ENCODE measurements around the gene ZNRF1.
"Not testable (repeated sequence)": the region's sequence is repeated elsewhere in the genome, so short reads cannot be mapped to it uniquely, and the experiment has no call there.

The ZNRF1 gene

DNA sequence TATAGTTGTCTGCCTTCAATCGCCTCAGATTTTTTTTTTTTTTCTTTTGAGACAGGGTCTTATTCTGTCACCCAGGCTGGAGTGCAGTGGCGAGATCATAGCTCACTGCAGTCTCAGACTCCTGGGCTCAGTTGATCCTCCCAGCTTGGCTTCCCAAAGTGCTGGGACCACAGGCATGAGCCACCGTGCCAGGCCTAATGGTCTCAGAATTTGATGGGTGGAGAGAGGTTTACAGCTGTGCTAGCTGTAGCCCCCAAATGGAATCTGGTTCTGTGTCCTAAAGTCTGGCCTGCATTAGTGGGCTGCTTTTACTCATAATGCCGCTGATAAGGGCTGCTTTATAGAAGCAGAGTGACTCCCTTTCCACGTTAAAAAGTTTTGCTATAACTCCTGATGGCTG, 5.1 kb downstream of the ZNRF1 start:
- no peak for DNase-seq

DNA sequence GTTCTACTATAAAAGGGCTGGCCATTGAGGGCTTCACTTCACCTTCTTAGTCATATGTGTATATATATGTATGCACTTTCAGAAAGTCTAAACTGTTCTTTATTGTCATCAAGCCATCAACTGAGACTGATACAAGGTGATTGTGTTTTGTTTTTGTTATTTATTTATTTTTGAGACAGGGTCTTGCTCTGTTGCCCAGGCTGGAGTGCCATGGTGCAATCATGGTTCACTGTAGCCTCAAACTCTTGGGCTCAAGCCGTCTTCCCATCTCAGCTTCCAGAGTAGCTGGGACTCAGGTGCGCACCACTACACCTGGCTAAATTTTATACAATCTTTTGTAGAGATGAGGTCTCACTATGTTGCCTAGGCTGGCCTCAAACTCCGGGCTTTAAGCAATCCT, 5.6 kb downstream of the ZNRF1 start:
- DNase-seq: no peak

DNA sequence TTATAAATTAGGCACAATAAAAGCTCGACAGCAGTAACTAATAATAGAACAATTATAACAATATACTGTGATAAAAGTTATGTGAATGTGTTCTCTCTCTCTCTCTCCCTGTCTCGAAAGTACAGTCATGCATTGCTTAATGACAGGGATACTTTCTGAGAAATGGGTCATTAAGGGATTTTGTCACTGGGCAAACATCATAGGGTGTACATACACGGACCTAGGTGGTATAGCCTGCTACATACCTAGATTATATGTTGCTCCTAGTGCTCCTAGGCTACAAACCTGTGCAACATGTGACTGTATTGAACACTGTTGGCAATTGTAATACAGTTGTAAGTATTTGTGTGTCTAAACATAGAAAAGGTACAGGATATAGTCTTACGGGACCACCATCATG, 6.9 kb downstream of the ZNRF1 start:
- no peak for DNase-seq

DNA sequence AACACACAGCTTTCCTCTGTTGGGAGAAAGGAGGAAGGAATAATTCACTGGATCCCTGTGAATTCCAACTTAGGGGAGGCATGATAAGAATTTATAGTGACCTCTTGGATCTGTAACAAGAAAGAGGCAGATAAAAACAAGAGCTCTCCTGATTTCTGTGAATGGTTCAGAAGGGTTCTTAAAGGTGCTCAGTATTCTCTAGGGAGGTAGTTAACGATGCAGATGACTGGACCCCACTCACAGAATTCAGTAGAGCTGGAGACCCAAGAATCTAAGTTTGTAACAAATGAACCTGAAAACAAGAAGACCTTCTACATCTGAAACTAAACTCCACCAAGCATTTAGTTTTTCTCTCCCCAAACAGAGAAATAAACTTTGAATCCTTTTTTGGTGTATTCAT, 8.6 kb downstream of the ZNRF1 start:
- no peak for DNase-seq

DNA sequence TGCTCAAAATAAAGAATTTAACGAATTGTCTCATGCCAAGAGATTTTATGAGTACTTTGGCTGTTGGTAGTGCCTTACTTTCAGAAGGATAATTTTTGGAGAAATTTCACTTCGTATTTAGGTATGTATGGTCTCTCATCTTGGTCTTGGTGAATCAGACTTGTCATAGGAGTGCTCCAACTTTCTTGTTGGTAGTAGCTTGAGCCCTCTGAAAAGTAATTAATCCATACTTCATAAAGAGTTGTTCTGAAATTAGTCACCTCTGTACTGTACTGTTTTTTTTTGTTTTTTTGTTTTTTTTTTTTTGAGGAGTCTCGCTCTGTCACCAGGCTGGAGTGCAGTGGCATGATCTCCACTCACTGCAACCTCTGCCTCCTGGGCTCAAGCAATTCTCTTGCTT, 11.6 kb downstream of the ZNRF1 start:
- DNase-seq: no peak

DNA sequence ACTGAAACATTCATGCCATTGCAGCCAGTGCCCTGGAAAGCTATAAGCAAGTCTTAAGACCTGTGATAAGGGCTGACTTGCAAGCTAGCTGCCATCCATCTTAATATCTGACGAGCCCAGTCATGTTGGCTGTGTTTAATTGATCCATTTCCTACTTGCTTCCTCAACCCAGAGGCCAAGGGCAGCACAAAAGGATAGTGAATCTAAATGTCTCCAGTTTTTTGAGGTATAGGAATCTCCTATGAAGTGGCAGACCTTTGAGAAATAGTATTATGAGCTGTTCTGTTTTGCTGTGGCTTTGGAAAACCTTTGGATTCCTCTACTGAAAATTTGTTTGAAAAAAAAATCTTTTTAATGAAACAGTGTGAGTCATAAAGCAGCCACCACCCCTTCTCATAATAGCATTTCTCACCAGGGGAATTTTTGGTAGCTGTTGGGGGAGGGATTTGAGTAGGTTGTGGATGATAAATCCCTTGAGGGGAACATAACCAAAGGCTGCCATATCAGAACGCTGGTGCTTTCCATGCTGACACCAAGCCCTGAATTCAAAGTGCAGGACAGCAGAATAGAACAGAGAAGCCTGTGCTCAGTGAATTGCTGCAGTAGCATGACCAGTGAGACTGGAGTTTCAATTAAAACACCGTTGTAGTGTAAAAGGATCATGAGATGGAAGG, 12.9 kb downstream of the ZNRF1 start:
- no peak for DNase-seq

DNA sequence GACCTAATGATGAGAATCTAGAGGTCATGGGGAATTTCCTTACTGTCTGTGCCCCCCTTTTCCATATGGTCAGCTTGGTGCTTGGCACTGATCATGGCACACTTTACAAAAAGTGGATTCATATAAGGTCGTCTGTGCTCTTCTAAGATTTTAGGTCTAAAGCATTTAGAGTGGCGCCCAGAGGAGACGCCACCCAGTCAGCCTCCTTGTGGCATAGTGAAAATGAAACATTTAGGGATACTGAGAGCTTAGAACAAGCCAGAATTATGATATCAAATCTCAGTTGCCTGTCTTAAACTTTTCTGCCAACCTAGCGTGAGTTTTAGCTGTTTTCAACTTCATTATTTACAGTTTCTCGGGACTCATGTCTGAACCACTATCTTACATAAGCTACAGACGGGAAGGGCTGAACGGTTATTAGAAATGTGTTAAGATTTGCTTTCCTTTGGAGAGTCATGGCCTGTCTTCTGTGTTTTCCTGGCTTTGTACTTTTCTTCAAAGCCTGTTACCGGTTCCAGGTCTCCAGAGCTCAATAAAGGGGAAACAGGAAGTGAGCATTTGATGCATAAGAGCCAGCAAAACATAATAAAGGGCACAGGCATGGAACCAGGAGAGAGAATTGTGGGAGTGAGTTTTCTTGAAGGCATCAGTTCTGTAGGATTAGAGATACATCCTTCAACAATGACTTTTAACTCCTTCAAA, 13.7 kb downstream of the ZNRF1 start:
- no peak for DNase-seq

DNA sequence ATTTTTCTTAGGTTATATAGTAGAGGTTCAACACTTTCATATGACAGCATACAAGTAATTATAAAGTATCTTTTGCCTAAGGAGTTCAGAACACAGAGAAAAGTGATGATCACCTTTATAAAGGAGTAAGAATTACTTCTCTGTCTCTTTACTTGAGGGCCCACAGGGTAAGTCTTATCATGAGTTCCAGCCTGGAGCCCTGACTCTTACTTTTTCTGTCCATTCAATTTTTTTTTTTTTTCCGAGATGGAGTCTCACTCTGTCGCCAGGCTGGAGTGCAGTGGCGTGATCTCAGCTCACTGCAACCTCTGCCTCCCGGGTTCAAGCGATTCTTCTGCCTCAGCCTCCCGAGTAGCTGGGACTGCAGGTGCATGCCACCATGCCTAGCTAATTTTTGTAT, 14.3 kb downstream of the ZNRF1 start:
- DNase-seq: not testable (repeated sequence)

DNA sequence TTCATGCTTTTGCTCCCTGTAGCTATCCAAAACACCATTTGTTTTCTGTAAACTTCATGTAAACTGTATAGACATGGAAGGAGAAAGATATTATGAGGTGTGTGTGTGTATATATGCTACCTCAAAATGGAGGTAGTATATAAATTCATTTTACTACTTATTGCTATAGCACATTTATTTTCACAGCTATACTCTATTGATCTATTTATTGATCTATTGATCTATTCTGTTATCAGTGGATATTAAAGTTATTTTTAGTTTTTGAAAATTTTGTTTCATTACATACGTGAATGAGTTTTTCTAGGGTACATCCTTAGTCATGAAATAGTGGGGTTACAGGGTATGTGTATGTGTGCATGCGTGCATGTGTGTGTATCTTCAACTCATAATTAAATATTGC, 15.5 kb downstream of the ZNRF1 start:
- DNase-seq: no peak

DNA sequence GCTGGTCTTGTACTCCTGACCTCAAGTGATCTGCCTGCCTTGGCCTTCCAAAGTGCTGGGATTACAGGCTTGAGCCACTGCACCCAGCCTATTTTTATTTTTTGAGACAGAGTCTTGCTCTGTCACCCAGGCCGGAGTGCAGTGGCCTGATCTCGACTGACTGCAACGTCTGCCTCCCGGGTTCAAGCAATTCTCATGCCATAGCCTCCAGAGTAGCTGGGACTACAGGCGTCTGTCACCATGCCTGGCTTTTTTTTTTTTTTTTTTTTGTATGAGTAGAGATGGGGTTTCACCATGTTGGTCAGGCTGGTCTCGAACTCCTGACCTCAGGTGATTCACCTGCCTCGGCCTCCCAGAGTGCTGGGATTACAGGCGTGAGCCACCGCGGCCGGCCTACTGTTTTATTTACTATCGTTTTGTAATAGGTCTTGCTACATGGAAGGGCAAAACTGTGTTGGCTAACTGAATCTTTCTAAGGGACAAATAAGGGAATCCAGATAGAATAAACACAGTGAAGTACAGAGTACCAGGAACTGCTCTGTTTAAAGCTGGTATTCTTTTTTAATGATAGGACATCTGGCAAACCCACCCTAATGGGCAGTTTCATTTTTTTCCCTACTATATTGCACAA, 17.7 kb downstream of the ZNRF1 start:
- not testable (repeated sequence) for DNase-seq

DNA sequence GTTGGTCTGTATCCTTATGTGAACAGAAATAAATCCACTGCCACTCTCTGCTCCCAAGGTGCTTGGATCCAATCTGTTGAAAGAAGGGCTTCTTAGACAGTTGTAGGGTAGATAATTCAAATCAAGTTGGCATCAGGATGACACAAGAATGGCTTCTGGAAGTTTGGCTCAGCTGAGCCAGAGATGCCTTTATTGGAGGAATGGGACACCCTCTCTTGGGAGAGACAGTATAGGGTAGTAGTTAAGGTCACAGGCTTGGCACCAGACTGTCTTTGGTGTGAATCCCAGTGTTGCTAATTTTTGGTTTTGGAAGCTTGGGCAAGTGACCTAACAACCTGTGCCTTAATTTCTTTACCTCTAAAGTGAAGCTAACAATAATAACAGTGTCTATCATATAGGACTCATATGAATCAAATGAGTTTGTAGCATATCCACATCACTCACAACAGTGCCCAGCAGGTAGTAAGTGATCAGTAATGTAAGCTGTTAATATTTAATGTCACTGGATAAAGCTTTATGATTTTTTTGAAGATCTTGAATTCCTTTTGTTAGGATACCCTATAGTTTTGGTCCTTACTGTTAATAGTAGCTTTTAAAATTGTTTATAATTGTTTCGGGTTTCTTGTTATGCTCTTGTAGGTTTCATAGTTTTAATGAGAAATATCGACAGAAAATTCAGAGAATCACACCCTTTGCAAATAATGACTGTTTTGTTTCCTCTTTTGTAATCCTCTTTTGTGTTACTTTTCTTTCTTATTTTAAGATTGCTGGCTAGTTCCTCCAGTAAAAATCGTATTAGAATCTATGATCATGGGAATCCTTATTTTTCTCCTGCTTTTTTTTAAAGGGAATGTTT, 19.1 kb downstream of the ZNRF1 start:
- no peak for DNase-seq

DNA sequence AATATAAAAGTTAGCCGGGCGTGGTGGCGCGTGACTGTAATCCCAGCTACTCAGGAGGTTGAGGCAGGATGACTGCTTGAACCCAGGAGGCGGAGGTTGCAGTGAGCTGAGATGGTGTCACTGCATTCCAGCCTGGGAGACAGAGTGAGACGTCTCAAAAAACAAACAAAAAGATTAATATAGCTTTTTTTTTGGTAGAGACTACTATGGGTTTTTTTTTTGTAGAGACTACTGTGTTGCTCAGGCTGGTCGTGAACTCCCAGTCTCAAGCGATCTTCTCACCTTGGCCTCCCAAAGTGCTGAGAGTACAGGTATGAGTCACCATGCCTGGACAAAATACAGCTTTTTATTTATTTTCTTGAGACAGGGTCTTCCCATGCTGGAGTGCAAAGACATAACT, 20.2 kb downstream of the ZNRF1 start:
- DNase-seq: no peak

DNA sequence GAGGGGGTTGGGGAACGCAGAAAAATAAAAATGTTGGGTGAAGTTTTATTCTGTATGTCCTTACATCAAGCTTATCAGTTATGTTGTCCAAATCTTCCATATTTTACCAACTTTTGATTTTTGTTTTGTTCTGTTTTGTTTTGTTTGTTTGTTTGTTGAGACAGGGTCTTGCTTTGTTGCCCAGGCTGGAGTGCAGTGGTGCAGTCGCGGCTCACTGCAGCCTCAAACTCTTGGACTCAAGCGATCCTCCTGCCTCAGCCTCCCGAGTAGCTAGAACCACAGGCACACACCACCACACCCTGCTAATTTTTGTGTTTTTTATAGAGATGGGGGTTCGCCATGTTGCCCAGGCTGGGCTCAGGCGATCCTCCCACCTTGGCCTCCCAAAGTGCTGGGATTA, 20.8 kb downstream of the ZNRF1 start:
- DNase-seq: no peak

DNA sequence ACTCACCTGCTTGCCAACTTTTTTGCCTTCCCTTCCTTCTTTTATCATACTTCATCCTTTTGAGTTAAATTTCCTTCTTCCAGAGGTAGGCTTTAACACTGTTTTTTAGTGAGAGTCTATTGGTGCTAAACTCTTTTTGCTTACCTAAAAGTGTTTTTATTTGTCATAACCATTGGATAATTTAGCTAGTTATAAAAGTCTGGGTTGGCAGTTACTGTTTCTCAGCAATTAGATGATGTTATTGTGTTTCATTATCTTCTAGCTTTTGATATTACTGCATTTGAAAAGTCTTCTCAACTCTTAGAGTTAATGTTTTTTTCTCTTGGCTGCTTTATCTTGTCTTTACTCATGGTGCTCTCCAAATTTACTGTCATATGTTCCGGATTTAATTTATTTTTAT, 22.6 kb downstream of the ZNRF1 start:
- no peak for DNase-seq

DNA sequence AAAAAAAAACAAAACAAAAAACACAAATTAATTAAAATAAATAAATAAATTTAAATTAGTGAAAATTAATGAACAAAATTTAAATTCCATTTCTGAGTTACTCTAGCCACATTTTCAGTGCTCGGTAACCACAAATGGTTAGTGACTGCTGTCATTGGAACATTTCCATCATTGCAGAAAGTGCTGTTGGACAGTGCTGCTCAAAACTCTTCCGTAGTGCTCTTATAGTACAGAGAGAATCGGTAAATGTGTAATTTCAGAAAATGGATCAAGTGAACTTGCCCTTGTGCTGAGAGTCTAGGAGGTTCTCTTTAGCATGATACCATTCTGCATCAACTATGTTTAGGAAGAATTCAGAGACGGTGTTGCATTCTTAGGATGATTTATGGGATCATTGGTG, 23.7 kb downstream of the ZNRF1 start:
- no peak for DNase-seq

DNA sequence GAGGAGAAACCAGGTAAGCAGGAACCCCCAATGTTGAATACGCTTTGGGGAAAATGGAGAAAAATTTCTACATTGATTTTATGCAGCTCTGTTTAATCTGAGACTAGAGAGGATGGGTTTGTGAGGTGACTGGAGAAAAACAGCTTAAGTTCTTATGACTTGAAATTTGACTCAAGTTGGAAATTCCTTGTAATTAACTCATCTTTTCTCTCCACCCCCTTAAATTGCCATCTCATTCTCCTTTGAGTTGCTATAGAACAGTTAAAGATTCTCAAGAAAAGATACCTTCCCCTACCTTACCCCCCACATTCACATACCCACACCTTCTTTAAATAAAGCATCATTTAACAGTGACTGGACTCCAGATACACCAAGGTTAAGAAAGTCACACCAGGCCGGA, 24.2 kb downstream of the ZNRF1 start:
- DNase-seq: no peak

DNA sequence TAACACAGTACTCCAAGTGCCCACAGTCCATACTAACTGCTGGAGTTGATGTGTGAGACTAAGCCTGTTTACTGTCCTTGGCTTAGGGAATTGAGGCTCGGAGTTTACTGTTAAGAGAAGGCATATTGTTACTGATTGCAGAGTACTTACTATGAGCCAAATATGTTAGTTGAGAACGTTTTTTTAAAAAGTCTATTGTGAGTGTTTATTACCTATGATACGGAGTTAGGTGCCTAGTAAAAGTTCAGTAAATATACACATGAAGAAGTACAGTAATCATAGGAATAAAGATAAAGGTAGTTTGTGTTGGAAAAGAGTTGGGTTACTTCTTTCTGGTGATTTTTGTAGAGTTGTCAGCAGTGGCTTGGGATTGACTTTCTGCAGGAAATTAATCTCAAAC, 25.4 kb downstream of the ZNRF1 start:
- DNase-seq: no peak

DNA sequence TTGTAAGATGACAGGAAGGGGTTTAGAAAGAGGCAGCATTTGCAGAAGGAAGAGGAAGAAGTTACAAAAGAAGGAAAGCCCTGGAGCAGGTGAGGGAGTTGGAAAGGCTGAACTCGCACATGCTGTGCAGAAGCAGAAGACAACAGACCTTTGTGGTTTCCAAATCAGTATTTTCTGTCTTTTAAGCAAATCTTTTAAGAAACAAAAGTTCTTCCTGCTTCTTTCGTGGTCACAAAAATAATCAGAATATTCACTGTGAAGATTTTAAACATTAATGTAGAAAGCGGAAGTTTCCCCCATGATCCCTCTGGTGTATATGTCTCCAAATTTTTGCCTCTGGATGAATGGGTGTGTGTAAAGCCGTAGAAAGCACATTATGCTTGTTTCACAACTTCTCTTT, 25.8 kb downstream of the ZNRF1 start:
- DNase-seq: no peak

DNA sequence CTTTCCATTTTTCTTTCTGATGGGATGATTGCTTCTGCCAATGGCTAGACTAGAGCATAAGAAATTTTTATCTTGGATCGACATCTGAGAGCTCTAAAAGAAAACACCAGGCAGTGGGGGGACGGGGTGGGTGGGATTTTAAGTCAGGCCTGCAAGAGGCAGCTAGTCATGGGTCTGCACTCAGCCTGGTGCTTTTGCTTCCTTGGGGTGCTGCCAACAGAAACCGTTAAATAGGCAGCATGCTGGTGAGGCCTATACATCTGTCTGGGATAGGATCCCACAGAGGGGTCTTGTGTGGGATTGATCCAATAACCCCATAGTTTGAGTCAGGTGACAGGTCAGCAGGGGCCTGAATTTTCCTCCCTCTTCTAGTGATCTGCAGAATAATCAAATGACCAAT, 26.9 kb downstream of the ZNRF1 start:
- DNase-seq: no peak

DNA sequence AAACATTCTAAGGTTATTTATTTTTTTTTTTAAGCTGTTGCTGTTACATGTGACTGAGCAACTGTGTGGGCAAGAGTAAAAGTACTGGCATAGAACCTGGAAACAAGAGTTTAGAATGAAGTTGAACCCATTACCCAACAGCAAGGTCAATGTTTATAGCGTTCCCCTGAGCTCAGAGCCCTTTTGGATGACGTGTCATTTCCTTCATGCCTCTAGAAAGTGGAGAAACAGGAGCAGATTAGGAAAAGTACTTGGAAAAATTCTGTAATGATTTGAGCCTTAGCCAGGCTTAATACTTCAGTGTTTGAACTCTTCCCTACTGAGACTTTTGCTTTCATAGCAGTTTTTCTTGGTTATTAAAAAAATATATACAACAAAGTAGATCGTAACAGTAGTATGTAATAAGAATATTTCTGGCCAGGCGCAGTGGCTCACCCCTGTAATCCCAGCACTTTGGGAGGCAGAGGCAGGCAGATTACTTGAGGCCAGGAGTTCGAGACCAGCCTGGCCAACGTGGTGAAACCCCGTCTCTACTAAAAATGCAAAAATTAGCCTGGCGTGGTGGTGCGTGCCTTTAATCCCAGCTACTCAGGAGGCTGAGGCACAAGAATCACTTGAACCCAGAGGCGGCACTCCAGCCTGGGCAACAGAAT, 27.5 kb downstream of the ZNRF1 start:
- DNase-seq: not testable (repeated sequence)

DNA sequence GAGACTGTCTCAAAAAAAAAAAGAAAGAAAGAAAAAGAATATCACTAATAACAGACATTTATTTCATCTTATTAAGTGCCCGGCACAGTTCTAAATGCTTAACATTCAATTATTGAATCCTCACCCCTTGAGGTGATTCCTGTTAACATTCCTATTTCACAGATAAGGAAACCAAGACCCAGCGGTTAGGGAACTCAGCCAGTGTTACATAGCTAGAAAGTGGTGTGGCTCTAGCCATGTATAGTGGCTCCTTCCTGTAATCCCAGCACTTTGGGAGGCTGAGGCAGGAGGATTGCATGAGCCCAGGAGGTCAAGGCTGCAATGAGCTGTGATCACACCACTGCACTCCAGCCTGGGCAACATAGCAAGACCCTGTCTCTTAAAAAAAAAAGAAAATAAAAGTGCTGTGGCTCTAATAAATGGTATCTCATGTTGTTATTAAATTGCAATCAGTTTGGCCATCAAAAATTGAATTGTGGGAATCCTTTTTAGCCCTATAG, 28.1 kb downstream of the ZNRF1 start:
- no peak for DNase-seq

DNA sequence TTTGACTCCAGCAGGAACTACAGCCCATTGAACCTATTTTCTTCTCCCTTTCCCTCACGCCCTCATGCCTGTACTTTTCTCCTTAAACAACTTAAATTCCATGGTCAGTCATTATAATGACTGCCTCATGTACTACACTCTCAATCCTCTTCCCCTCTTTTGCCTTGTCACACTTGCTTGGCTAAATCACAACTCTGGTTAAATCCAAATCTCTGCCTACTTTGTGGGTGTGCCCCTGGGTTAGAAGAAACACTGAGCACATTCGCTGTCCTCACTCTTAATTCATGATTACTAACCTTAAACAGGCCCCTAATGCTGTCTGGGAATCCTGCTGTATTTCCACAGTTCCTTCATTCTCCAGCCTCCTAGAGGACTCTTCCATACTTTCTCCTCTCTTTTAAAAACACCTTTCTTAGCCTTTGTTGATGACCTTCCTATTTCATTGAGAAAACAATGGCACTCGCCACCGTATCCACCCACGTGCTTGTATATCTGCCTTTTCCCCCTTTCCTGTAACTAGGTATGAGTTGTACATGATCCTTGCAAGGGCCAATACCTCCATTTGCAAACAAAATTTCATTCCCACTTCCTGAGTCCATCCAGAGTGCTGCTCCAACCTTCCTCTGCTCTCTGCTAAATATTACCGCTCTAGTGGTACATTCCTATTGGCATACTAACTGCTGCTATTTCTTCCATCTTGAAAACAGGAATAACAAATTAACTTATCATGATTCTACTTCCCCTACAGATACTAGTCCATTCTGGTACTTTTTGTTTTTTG, 28.9 kb downstream of the ZNRF1 start:
- no peak for DNase-seq

Measured in NCI-H1417 treated with DMSO at 0.1 percent for 48 hours (cell line).